ENCODE data around the gene ARHGAP10.

DNA sequence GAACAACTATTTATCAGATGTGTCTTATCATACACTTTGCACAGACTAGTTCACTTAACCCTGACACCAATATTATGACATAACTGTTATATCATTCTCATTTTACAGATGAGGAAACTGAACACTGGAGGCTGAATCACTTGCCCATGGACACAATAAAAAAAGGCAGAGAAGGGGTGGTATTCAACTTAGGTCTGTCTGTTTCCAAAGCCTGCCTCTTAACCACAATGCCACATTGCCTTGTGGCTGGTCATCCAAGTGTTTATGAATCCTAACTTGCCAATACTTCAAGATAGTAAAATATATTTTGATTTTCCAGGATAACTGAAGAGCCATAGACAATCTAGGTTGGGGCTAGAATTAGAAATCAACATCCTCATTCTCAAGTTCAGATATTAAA, 382.5 kb downstream of the ARHGAP10 start:
- TF ChIP-seq POLR2A (IDR thresholded peaks at IDR 0.05; ENCODE audit: low read length) (no peak), GATA1 (IDR thresholded peaks at IDR 0.05; ENCODE audit: low read depth, low read length) (no peak)

Measured in erythroblast (primary cell).